Thoracic aorta (tissue), 2 donors: ENCODE data around the gene MYADM. TPM values are rescaled to one million over a fixed set of nuclear protein-coding genes. Genes with fewer than 3 reads are reported as not detected.
"Not testable (repeated sequence)": the region's sequence is repeated elsewhere in the genome, so short reads cannot be mapped to it uniquely, and the experiment has no call there.

Experiments
- ATAC-seq: fragments of 150-250 bp; one replicate; pipeline ENCODE4 v1.8.0; 2017; ENCODE audit warnings: low read depth; ENCODE audit not compliant: insufficient number of reproducible peaks, low FRiP score
- DNase-seq: peaks from one replicate; pipeline ENCODE4 v3.0.0-alpha.2; 2020; ENCODE audit warnings: low spot score
- H3K27ac ChIP-seq, 2 donors: fragments of 200-600 bp; sonication (generic); 1 replicate in 1 of 2; 2 replicates in 1 of 2; pipeline ENCODE4 v1.5.1; 2016; ENCODE audit warnings: mild to moderate bottlenecking in 2 of 2, moderate library complexity in 2 of 2
- H3K27me3 ChIP-seq: fragments of 200-600 bp; sonication (generic); replicated peaks from 2 replicates; pipeline ENCODE4 v1.6.0; 2016; ENCODE audit warnings: mild to moderate bottlenecking; ENCODE audit not compliant: insufficient read depth
- H3K36me3 ChIP-seq: fragments of 200-600 bp; sonication (generic); one replicate; pipeline ENCODE4 v1.5.1; 2016
- H3K4me1 ChIP-seq, 2 donors: fragments of 200-600 bp; sonication (generic); 1 replicate in 1 of 2; 2 replicates in 1 of 2; pipeline versions ENCODE4 v1.5.1 to v1.6.0; 2016; ENCODE audit warnings: low read depth in 2 of 2, mild to moderate bottlenecking in 1 of 2; ENCODE audit not compliant: control insufficient read depth in 1 of 2
- H3K4me3 ChIP-seq: fragments of 200-600 bp; sonication (generic); 2 replicates; pipeline ENCODE4 v1.5.1; 2016; ENCODE audit warnings: mild to moderate bottlenecking
- H3K9me3 ChIP-seq: fragments of 200-600 bp; sonication (generic); 2 replicates; pipeline ENCODE4 v1.5.1; 2016
- total RNA-seq, 2 donors: library from RNA; depleted of rRNA; stranded (reverse); fragments of >200 nt; gene quantifications; one replicate each; pipeline versions ENCODE4 v1.1.0 to v1.2.3, GENCODE V29; 2016
- TF ChIP-seq, protein P1 (sequence below): fragments of 200-600 bp; sonication (generic); IDR thresholded peaks from one replicate; pipeline ENCODE4 v1.5.1; 2019; ENCODE audit warnings: antibody characterized with exemption

The MYADM gene
- total RNA-seq, 2 donors from 2014 or later = 151 to 300 TPM

DNA sequence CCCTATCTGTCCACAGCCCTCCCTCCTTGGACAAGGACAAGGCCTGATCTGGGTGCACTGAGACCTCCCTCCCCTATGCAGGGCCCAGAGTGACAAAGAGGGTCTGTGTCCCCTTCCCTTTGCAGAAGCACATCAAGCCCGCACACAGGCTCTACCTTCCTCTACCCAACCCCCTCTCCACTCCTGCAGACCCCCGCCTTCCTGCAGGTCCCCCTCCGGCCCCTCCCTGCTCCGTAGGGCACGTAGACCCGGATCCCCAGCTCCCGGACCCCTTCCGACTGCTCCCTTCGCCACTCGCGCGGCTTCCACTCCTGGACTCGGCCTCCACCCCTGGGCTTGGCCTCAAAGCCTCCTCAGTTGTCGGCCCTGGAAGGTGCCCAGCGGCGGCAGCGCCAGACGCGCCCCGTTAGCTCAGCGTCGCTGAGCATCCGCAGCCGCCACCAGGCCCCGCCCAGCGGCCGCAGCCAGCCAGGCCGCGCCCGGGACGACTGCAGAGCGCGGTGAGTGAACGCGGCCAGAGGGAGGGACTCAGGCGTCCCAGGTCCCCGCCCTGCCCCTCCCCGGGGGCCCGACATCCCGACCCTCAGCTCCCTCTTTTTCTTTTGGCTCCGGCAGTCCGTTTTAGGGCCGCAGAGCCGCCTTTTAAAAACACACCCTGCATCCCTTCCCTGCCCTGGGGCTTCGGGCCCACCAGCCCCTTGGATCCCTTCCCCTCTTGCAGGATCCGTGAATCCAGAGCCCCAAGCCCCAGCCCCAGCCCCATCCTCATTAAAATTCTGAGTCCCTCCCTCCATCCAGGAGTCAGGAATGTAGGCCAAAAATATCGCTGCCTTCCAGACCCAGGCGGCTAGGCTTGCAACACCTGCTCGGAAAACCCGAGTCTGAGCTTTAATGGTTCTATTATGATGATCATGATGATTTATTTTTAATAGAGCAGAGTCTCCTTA lies 1.5 kb upstream of the MYADM start:
- no peaks in the 10 kb centered on the region for H3K27me3 ChIP-seq
- no peak for ATAC-seq
- TF ChIP-seq, protein P1, sequence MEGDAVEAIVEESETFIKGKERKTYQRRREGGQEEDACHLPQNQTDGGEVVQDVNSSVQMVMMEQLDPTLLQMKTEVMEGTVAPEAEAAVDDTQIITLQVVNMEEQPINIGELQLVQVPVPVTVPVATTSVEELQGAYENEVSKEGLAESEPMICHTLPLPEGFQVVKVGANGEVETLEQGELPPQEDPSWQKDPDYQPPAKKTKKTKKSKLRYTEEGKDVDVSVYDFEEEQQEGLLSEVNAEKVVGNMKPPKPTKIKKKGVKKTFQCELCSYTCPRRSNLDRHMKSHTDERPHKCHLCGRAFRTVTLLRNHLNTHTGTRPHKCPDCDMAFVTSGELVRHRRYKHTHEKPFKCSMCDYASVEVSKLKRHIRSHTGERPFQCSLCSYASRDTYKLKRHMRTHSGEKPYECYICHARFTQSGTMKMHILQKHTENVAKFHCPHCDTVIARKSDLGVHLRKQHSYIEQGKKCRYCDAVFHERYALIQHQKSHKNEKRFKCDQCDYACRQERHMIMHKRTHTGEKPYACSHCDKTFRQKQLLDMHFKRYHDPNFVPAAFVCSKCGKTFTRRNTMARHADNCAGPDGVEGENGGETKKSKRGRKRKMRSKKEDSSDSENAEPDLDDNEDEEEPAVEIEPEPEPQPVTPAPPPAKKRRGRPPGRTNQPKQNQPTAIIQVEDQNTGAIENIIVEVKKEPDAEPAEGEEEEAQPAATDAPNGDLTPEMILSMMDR = no peak
- H3K4me3 ChIP-seq = peak overlapping the region; percentile 88
- peaks cover 24 to 28% of the 10 kb centered on the region in 2 donors for H3K4me1 ChIP-seq
- H3K27ac ChIP-seq = peak overlapping the region; percentile 88 to 97
- peaks cover 3% of the 10 kb centered on the region for H3K36me3 ChIP-seq
- no peak for DNase-seq
- H3K9me3 ChIP-seq = no peaks in the 10 kb centered on the region

DNA sequence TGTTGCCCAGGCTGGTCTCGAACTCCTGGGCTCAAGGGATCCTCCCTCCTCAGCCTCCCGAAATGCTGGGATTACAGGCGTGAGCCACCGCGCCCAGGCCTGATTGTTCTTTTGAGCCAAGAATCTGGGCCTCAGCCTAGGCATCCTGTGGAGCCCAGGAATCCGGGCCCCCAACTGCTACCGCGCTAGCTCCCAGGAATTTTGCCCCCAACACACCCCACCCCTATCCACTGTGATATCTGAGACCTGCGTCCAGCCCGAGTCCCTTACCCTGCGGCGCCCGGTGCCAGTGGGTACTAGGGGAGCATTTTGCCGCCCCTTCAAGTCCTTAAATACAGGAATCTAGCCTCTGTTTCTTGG lies 838 bp upstream of the MYADM start:
- H3K4me3 ChIP-seq = peak overlapping the region; percentile 88
- no peaks in the 10 kb centered on the region for H3K9me3 ChIP-seq
- H3K27ac ChIP-seq = peak overlapping the region; percentile 88 to 97
- no peak for ATAC-seq
- H3K4me1 ChIP-seq = peaks cover 26 to 31% of the 10 kb centered on the region in 2 donors
- H3K27me3 ChIP-seq = no peaks in the 10 kb centered on the region
- DNase-seq = no peak
- TF ChIP-seq, protein P1 = no peak
- H3K36me3 ChIP-seq = peaks cover 7% of the 10 kb centered on the region

DNA sequence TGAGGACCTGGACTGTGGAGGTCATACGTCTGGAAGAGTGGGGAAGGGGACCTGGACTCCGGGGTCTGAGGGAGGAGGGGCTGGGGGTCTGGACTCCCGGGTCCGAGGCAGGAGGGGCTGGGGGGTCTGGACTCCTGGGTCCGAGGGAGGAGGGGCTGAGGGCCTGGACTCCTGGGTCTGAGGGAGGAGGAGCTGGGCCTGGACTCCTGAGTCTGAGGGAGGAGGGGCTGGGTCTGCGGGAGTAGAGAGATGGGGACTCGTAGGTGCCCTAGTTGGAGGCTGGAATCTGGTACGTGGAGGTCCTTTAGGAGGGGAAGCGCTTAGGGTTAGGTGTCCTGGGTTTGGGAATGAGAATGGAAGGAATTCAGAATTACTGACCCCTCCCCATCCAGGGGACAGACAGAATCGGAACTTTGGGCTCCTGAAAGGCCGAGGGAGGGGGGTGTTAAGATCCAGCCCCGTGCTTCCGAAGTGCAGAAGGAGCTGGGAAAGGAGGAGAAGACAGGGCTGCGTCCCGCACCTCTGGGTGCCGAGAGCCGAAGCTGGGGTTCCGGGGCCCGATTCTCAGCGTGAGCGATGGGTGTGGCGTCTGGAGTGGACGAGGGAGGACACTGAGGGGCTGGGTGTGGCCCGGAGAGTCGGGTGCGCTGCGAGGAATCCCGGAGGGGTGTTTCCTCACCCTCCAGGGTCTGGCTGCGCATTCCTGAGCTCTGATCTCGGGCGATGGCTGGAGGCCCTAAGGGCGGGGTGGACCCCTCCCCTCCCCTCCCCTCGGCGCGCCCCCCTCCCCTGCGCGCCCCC lies 608 bp downstream of the MYADM start:
- ATAC-seq (no peak), DNase-seq (no peak)
- H3K36me3 ChIP-seq = peaks cover 17% of the 10 kb centered on the region
- TF ChIP-seq, protein P1 = no peak
- no peaks in the 10 kb centered on the region for H3K9me3 ChIP-seq
- no peaks in the 10 kb centered on the region for H3K27me3 ChIP-seq
- peak overlapping the region; percentile 94 to 95 for H3K27ac ChIP-seq
- H3K4me1 ChIP-seq = peaks cover 26 to 42% of the 10 kb centered on the region in 2 donors
- H3K4me3 ChIP-seq = peak overlapping the region; percentile 88

GRCh38 chr19:53868892-53869804 lies 1.5 kb downstream of the MYADM start:
- TF ChIP-seq, protein P1 = peak; percentile 61
- Histone ChIP-seq H3K27me3 (no peaks in the 10 kb centered on the region), H3K9me3 (no peaks in the 10 kb centered on the region), H3K4me1 (peaks cover 26 to 51% of the 10 kb centered on the region in 2 donors), H3K36me3 (peaks cover 25% of the 10 kb centered on the region), H3K27ac (peak overlapping the region; percentile 94 to 95), H3K4me3 (peak overlapping the region; percentile 88)
- peak; percentile 27 for ATAC-seq
- DNase-seq = peak; percentile 69

DNA sequence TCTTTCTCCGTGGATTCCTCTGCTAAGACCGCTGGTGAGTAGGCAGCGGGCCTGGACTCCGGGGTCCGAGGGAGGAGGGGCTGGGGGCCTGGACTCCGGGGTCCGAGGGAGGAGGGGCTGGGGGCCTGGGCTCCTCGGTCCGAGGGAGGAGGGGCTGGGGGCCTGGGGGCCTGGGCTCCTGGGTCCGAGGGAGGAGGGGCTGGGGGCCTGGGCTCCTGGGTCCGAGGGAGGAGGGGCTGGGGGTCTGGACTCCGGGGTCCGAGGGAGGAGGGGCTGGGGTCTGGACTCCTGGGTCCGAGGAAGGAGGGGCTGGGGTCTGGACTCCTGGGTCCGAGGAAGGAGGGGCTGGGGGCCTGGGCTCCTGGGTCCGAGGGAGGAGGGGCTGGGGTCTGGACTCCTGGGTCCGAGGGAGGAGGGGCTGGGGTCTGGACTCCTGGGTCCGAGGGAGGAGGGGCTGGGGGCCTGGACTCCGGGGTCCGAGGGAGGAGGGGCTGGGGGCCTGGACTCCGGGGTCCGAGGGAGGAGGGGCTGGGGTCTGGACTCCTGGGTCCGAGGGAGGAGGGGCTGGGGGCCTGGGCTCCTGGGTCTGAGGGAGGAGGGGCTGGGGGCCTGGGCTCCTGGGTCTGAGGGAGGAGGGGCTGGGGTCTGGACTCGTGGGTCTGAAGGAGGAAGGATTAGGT lies 2.3 kb downstream of the MYADM start:
- H3K4me3 ChIP-seq = peak overlapping the region; percentile 88
- not testable (repeated sequence) for DNase-seq, H3K27me3 ChIP-seq, H3K9me3 ChIP-seq, ATAC-seq
- H3K4me1 ChIP-seq = peaks cover 34 to 59% of the 10 kb centered on the region in 2 donors
- H3K36me3 ChIP-seq = peaks cover 33% of the 10 kb centered on the region
- peak overlapping the region; percentile 94 to 95 for H3K27ac ChIP-seq
